Ureter (tissue), 1 donor: ENCODE data around the gene PLGRKT. TPM values are rescaled to one million over a fixed set of nuclear protein-coding genes. Genes with fewer than 3 reads are reported as not detected.

Experiments
- DNase-seq: peaks from one replicate; pipeline ENCODE4 v3.0.0-alpha.2; 2020; ENCODE audit warnings: low spot score
- total RNA-seq: library from RNA; stranded (reverse); gene quantifications from one replicate; pipeline ENCODE4 v1.2.4, GENCODE V29; 2023
- donor health status: DM: yes; HTN: yes; CAD: no.

PLGRKT gene
- total RNA-seq, 1 donor from 2014 or later, result 23.5 TPM

- no peak for DNase-seq
Measured at GRCh38 chr9:5315187-5315923, 122.4 kb downstream of the PLGRKT start.

GRCh38 chr9:5310851-5311250 is 126.9 kb downstream of the PLGRKT start:
- no peak for DNase-seq

Other genes with a start within 250 kb of the PLGRKT start
- not detected for gene INSL4, start 206.5 kb downstream of the PLGRKT start, total RNA-seq
- 0.55 TPM for gene RLN2, start 133.2 kb downstream of the PLGRKT start, total RNA-seq
- gene RLN1, start 98.0 kb downstream of the PLGRKT start, total RNA-seq, result not detected
- gene CD274, start 12.6 kb upstream of the PLGRKT start, total RNA-seq, result 5.4 TPM
- gene PDCD1LG2, start 72.6 kb upstream of the PLGRKT start, total RNA-seq, result 1.7 TPM
- 28.5 TPM for gene RIC1, start 191.2 kb upstream of the PLGRKT start, total RNA-seq